ENCODE data around the gene SPACA6. TPM values are rescaled to one million over a fixed set of nuclear protein-coding genes. Genes with fewer than 3 reads are reported as not detected.

SPACA6 gene
- total and polyA plus RNA-seq, 4 donors, result 0.92 to 2.5 (median 1.3) TPM

DNA sequence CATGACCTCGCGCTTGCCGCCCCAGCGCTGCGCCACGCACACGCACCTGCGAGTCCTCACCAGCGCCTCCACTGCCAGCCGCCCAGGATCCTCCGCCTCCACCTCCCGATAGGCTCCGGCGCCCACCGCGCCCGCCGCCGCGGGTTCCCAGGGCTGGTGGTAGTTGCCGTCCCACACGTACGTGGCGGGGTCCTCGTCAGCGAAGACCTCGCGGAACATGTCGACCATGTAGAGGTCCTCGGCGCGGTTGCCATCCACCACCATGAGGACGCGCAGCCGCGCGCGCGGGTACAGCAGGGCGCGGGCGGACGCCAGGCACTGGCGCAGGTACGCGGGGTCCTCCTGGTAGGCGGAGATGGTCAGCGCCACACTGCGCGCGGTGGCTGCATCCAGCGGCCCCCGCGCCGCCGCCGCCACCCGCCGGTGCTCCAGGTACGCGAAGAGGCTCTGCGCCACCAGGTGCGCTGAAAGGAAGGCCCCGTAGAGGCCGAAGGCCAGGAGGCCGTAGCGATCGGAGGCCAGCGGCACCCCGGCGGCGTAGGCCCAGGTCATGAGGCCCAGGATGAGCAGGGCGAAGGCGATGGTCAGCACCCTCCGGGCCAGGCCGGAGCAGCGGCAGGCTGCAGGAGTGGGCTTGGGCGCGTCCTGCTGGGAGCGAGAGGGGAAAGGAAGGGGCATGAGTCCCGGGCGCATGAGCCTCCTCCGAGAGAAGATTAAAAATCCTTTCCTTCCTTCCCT is 26.3 kb downstream of the SPACA6 start:
- Histone ChIP-seq H3K9ac (ENCODE audit: low read depth in 1 of 2, low read length in 2 of 2) (no peak overlapping the region), H3K27ac (ENCODE audit: low read depth in 1 of 2, low read length in 2 of 2) (no peak overlapping the region), H3K4me3 (ENCODE audit: low read depth in 1 of 3, low read length in 3 of 3) (peak overlapping the region in 1 of 3 donors; percentile 12), H3K9me3 (ENCODE audit: control insufficient read depth in 4 of 4, low read length in 3 of 4) (peaks cover 0 to 7% (median 2%) of the 10 kb centered on the region in 4 donors), H3K36me3 (ENCODE audit: control insufficient read depth in 4 of 4, insufficient read depth in 3 of 4, low read depth in 1 of 4, low read length in 3 of 4) (no peaks in the 10 kb centered on the region), H3K4me1 (ENCODE audit: control insufficient read depth in 4 of 4, insufficient read depth in 4 of 4, low read length in 3 of 4) (peaks cover 0 to 4% (median 0%) of the 10 kb centered on the region in 4 donors), H3K27me3 (ENCODE audit: control insufficient read depth in 4 of 4, insufficient read depth in 4 of 4, low read length in 3 of 4) (peaks cover 0 to 10% (median 3%) of the 10 kb centered on the region in 4 donors)
- TF ChIP-seq, protein P1, sequence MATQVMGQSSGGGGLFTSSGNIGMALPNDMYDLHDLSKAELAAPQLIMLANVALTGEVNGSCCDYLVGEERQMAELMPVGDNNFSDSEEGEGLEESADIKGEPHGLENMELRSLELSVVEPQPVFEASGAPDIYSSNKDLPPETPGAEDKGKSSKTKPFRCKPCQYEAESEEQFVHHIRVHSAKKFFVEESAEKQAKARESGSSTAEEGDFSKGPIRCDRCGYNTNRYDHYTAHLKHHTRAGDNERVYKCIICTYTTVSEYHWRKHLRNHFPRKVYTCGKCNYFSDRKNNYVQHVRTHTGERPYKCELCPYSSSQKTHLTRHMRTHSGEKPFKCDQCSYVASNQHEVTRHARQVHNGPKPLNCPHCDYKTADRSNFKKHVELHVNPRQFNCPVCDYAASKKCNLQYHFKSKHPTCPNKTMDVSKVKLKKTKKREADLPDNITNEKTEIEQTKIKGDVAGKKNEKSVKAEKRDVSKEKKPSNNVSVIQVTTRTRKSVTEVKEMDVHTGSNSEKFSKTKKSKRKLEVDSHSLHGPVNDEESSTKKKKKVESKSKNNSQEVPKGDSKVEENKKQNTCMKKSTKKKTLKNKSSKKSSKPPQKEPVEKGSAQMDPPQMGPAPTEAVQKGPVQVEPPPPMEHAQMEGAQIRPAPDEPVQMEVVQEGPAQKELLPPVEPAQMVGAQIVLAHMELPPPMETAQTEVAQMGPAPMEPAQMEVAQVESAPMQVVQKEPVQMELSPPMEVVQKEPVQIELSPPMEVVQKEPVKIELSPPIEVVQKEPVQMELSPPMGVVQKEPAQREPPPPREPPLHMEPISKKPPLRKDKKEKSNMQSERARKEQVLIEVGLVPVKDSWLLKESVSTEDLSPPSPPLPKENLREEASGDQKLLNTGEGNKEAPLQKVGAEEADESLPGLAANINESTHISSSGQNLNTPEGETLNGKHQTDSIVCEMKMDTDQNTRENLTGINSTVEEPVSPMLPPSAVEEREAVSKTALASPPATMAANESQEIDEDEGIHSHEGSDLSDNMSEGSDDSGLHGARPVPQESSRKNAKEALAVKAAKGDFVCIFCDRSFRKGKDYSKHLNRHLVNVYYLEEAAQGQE (IDR thresholded peaks at IDR 0.05), result no peak
- TF ChIP-seq YY1 (IDR thresholded peaks at IDR 0.05) (no peak), FOXA1 (IDR thresholded peaks at IDR 0.05) (no peak), HNF4G (IDR thresholded peaks at IDR 0.05) (no peak), RAD21 (IDR thresholded peaks at IDR 0.05) (no peak), JUND (IDR thresholded peaks at IDR 0.05) (no peak), NR2F2 (IDR thresholded peaks at IDR 0.05) (no peak), RXRA (IDR thresholded peaks at IDR 0.05) (no peak), GABPA (IDR thresholded peaks at IDR 0.05 in 1 of 2, conservative IDR thresholded peaks at IDR 0.05 in 1 of 2) (no peak), SP1 (IDR thresholded peaks at IDR 0.05) (no peak)
- TF ChIP-seq, protein P2, sequence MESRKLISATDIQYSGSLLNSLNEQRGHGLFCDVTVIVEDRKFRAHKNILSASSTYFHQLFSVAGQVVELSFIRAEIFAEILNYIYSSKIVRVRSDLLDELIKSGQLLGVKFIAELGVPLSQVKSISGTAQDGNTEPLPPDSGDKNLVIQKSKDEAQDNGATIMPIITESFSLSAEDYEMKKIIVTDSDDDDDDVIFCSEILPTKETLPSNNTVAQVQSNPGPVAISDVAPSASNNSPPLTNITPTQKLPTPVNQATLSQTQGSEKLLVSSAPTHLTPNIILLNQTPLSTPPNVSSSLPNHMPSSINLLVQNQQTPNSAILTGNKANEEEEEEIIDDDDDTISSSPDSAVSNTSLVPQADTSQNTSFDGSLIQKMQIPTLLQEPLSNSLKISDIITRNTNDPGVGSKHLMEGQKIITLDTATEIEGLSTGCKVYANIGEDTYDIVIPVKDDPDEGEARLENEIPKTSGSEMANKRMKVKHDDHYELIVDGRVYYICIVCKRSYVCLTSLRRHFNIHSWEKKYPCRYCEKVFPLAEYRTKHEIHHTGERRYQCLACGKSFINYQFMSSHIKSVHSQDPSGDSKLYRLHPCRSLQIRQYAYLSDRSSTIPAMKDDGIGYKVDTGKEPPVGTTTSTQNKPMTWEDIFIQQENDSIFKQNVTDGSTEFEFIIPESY (IDR thresholded peaks at IDR 0.05), result no peak
- TF ChIP-seq, protein P3, sequence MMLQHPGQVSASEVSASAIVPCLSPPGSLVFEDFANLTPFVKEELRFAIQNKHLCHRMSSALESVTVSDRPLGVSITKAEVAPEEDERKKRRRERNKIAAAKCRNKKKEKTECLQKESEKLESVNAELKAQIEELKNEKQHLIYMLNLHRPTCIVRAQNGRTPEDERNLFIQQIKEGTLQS (IDR thresholded peaks at IDR 0.05), result no peak
- WGBS, result 9% methylated on average over 83 of the region's 83 CpGs
- DNase-seq (ENCODE audit: low spot score), result no peak

DNA sequence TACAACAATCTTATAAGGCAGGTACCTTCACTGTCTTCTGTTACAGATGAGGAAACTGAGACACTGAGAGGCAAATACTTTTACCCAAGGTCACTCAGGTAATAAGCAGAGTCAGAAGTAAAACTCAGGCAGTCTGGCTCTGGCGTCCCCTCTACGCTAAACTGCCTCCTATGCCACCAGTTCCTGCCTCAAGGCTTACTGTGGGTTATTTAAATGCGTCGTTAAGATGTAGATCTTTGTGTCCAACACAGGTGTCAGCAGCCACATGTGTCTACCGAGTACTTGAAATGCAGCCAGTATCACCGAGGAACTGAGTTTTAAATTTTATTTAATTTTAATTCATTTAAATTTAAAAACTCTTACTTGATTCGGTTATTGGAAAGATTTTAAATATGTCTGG is 28.8 kb downstream of the SPACA6 start:
- H3K4me1 ChIP-seq (ENCODE audit: control insufficient read depth in 4 of 4, insufficient read depth in 4 of 4, low read length in 3 of 4), result peaks cover 0 to 4% (median 0%) of the 10 kb centered on the region in 4 donors
- H3K9me3 ChIP-seq (ENCODE audit: control insufficient read depth in 4 of 4, low read length in 3 of 4), result peaks cover 0 to 2% (median under 1%) of the 10 kb centered on the region in 4 donors
- no peak overlapping the region for H3K4me3 ChIP-seq (ENCODE audit: low read depth in 1 of 3, low read length in 3 of 3)
- DNase-seq (ENCODE audit: low spot score), result no peak
- H3K27me3 ChIP-seq (ENCODE audit: control insufficient read depth in 4 of 4, insufficient read depth in 4 of 4, low read length in 3 of 4), result peaks cover 0 to 7% (median 5%) of the 10 kb centered on the region in 4 donors
- no peak overlapping the region for H3K27ac ChIP-seq (ENCODE audit: low read depth in 1 of 2, low read length in 2 of 2)
- no peak overlapping the region for H3K9ac ChIP-seq (ENCODE audit: low read depth in 1 of 2, low read length in 2 of 2)
- WGBS, result 70% methylated on average over 7 of the region's 7 CpGs
- no peaks in the 10 kb centered on the region for H3K36me3 ChIP-seq (ENCODE audit: control insufficient read depth in 4 of 4, insufficient read depth in 3 of 4, low read depth in 1 of 4, low read length in 3 of 4)
- TF ChIP-seq, protein P1 (IDR thresholded peaks at IDR 0.05), result no peak
- TF ChIP-seq, protein P3 (IDR thresholded peaks at IDR 0.05), result no peak
- no peak for TF ChIP-seq TAF1 (conservative IDR thresholded peaks at IDR 0.05)
- no peak for TF ChIP-seq YY1 (IDR thresholded peaks at IDR 0.05)
- no peak for TF ChIP-seq RXRA (IDR thresholded peaks at IDR 0.05)
- TF ChIP-seq, protein P4, sequence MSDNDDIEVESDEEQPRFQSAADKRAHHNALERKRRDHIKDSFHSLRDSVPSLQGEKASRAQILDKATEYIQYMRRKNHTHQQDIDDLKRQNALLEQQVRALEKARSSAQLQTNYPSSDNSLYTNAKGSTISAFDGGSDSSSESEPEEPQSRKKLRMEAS (IDR thresholded peaks at IDR 0.05), result no peak
- no peak for TF ChIP-seq GABPA (IDR thresholded peaks at IDR 0.05 in 1 of 2, conservative IDR thresholded peaks at IDR 0.05 in 1 of 2)
- TF ChIP-seq, protein P5, sequence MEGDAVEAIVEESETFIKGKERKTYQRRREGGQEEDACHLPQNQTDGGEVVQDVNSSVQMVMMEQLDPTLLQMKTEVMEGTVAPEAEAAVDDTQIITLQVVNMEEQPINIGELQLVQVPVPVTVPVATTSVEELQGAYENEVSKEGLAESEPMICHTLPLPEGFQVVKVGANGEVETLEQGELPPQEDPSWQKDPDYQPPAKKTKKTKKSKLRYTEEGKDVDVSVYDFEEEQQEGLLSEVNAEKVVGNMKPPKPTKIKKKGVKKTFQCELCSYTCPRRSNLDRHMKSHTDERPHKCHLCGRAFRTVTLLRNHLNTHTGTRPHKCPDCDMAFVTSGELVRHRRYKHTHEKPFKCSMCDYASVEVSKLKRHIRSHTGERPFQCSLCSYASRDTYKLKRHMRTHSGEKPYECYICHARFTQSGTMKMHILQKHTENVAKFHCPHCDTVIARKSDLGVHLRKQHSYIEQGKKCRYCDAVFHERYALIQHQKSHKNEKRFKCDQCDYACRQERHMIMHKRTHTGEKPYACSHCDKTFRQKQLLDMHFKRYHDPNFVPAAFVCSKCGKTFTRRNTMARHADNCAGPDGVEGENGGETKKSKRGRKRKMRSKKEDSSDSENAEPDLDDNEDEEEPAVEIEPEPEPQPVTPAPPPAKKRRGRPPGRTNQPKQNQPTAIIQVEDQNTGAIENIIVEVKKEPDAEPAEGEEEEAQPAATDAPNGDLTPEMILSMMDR (IDR thresholded peaks at IDR 0.05; ENCODE audit: low read depth, low read length, missing input control), result no peak
- no peak for TF ChIP-seq FOXA1 (IDR thresholded peaks at IDR 0.05)
- no peak for TF ChIP-seq EGR1 (IDR thresholded peaks at IDR 0.05; ENCODE audit: low read depth in 2 of 2)
- TF ChIP-seq SP1 (IDR thresholded peaks at IDR 0.05), result no peak
- no peak for TF ChIP-seq NR2F2 (IDR thresholded peaks at IDR 0.05)
